GM21723 (cell line): ENCODE data around the gene ADAM10.
"Not testable (repeated sequence)": the region's sequence is repeated elsewhere in the genome, so short reads cannot be mapped to it uniquely, and the experiment has no call there.

ENCODE experiments used
- ATAC-seq: cut with Tn5 transposase; IDR thresholded peaks from one replicate; pipeline ENCODE4 v1.9.1; 2021; ENCODE audit warnings: mild to moderate bottlenecking, moderate library complexity; ENCODE audit not compliant: unreplicated experiment

ADAM10 gene, protein sequence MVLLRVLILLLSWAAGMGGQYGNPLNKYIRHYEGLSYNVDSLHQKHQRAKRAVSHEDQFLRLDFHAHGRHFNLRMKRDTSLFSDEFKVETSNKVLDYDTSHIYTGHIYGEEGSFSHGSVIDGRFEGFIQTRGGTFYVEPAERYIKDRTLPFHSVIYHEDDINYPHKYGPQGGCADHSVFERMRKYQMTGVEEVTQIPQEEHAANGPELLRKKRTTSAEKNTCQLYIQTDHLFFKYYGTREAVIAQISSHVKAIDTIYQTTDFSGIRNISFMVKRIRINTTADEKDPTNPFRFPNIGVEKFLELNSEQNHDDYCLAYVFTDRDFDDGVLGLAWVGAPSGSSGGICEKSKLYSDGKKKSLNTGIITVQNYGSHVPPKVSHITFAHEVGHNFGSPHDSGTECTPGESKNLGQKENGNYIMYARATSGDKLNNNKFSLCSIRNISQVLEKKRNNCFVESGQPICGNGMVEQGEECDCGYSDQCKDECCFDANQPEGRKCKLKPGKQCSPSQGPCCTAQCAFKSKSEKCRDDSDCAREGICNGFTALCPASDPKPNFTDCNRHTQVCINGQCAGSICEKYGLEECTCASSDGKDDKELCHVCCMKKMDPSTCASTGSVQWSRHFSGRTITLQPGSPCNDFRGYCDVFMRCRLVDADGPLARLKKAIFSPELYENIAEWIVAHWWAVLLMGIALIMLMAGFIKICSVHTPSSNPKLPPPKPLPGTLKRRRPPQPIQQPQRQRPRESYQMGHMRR

DNA sequence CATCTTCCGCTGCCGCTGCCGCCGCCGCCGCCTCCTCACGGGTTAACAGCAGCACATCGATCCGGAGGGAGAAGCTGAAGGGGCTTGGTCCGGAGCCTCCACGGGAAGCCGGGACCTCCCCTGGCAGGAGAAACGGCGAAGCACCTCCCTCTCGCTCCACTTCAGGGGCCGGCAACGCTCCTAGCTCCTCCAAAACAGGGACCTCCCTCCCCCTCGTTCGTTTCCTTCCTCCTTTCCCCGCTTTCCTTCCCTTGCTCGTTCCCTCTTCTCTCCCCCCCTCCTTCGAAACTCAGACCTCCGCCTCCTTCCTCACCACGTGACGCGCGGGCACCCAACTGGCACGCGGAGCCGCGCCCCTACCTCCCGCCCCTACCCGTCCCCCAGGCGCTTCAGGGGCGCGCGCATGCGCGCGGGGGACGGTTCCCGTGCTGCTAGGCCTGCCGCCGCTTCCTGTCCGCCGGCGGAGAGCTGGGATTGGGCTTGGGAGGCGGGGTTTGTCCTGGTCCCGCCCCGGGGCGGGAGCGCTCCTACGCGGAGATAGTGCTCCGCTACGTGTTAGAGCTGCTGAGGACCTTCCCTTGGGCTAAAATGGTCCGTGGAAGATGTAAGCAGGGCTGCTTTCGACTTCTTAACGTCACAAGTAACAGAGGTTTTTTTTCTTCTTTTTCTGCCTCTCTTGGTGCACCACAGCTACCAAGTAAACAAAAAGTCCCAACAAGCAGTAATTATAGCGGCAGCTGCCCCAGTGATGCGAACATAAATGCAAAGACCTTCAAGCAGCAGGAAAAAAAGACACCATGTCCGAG lies at the start of gene ADAM10:
Gene ADAM10 (minus strand): TSS at position 176 of the 806 bp plus-strand sequence. CDS start 173 bp downstream, at position 3.
- peak; percentile 82 for ATAC-seq

DNA sequence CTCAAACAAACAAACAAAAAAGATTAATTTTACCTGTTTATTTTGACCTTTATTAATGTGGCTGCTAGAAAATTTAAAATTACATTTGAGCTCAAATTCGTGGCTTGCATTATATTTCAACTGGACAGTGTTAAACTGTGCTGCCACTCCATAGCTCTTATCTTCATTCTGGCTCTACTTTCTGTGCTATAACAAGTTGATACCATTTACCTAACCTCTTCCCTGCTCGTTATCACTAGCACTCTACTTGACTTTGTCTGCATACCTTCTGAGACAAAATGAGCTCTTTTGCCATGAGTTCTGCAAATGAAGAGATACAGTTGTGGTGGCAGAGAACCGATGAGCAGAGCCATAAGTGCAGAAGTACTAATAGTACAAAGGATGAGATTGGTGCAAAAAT lies 48.0 kb upstream of the ADAM10 start:
- ATAC-seq, result no peak

DNA sequence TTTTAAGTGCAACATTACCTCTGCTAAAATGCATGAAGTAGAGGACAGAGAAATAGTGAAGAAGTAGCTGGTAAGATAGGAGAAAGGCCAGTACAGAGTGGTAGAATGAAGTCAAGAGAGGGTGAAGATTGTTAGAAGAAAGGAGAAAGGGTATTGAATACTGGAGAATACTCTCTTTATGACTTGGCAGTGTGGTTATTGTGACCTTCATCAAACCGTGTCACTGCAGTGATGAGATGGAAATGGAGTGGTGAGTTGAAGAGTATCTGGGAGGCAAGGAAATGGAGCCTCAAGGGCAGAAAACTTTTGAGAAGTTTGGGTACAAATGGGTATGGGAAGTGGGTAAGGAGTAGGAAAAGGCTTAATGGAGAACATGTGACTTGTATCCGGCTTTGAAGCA lies 46.3 kb upstream of the ADAM10 start:
- no peak for ATAC-seq

DNA sequence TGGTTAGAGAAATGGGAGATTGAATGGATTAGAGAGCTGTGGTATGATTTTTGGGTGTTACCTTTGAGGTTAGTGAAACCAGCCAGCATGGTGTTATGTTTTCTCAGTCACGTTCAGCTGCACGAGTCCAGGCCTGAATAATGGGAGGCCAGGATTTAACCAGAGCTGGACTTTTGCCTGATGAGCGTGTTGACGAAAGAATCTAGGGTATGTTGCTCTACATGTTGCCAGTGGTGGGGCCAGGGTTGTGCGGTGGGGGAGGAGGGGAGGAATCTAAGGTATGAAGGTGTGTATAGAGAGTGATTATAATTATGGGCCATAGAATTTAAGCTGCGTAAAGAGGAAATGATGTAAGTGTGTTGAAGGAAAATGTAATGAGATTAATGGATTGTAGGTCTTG lies 44.4 kb upstream of the ADAM10 start:
- no peak for ATAC-seq

DNA sequence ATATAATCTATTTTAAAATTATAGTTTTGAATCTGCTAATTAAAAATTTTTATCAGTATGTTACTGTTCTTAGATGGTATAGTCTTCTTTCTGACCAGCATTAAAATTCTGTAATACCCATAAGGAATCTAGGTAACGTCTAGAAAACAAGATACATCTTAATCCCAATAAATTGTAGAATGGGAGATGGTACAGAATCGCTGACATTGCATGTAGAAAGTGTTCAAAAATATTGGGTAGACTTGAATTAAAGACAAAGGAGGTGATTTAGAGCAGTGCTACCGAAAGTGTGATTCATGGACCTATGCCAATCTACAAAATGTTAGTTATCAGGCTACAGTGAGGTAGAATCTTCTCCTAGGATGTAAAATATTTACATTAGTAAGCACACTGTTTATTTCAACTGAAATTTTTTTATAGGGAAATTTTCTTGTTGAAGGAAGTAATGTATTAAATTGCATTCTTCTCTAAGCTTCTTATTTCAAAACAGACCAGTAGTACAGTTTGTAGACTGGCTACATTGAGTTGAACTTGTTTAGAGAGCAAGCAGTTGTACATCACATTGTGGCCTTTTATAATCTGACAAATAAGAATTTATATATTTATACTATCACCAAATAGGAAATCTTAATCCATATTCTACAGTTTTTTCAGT lies 38.7 kb upstream of the ADAM10 start:
- ATAC-seq, result no peak

DNA sequence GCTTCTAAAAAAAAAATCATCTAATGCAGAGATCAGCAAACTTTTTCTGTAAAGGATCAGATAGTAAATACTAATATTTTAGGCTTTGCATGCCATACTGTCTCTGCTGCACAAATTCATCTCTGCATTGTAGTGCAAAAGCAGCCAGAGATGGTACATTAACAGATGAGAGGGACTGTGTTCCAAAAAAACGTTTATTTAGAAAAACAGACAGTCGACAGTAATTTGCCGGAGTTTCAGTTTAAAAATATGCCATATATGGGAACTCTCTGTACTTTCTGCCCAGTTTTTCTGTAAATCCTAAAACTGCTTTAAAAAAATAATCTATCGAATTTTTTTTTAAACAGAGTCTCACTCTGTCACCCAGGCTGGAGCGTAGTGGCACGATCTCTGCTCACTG lies 35.8 kb upstream of the ADAM10 start:
- no peak for ATAC-seq

DNA sequence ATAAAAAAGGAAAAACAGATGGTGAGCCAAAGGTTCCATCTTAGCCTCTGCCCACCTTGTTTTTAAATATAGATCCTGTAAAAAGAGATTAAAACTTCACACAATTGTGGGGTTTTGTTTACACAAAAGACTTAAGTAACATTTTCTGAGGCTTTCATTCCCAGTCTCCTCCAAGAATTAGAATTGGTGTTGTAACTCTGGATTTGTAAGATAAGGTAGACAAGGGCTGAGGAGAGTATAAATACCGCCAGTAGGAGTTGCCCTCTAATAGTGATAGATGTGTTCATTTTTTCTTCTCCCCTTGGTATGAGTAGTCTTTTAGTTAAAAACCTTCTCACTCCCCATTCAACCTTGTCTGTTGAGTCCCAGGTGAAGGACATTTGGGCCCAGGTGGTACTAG lies 30.0 kb upstream of the ADAM10 start:
- ATAC-seq, result no peak

DNA sequence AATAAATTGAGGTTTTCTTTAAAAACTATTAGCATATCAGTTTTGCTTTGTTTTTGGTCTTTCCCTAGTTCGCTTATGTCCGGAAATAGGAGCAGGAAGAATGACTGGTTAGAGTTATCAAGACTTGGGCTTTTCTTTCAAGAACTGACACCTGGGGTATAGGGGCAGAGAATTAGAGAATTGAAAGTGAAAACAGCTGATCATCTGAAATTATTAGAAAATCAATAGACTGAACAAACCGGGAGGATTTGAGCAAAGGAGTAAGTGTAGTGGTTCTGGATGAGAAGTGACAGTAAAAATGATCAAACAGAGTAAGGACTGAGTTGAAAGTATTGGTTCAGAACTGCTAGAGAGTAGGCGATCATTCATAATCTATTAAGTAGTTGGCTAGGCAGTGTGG lies 27.6 kb upstream of the ADAM10 start:
- peak; percentile 64 for ATAC-seq

DNA sequence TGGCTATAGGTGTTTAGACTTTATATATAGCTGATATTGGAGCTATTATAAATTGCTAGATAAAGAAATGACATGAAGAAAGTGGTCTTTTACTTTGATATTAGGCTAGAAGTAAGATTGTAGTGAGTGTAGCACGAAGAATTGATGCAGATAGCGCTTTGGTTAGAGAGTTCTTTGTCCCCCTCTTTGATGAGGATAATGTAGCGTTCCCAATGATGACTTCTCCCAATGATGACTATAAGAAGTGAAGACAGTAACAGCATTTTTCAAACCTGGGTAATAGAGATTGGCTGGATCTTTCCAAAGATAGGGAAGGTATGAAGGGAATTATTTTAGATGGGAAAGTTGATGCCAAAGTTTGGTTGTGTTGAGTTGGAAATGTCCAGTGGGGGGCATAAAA lies 25.9 kb upstream of the ADAM10 start:
- ATAC-seq, result no peak

DNA sequence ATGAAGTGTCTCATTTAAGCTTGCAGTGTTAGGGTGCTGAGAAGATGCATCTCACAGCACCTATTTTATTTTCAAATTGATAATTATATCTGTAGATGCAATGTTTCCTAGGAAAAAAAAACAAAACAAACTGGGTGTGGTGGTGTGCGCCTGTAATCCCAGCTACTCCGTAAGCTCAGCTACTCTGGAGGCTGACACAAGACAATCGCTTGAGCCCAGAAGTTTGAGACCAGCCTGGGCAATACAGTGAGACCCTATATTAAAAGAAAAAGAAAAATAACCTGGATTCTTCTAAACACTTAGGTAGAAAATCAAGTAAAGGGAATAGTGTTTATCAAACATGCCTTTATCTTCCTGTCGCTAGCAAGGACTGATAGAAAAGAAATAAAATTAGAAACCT lies 23.5 kb upstream of the ADAM10 start:
- ATAC-seq, result no peak

DNA sequence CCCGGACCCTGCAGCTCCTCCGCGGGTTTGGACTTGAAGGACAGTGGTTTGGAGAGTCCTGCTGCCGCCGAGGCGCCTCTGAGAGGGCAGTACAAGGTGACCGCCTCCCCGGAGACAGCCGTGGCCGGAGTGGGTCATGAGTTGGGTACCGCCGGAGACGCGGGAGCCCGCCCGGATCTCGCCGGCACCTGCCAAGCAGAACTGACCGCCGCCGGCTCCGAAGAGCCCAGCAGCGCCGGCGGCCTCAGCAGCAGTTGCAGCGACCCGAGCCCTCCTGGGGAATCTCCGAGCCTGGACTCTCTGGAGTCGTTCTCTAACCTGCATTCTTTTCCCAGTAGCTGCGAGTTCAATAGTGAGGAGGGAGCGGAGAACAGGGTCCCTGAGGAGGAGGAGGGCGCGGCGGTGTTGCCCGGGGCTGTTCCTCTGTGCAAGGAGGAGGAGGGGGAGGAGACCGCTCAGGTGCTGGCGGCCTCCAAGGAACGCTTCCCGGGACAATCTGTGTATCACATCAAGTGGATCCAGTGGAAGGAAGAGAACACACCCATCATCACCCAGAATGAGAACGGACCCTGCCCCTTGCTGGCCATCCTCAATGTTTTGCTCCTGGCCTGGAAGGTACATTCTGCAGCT lies 22.2 kb upstream of the ADAM10 start:
- peak; percentile 19 for ATAC-seq

DNA sequence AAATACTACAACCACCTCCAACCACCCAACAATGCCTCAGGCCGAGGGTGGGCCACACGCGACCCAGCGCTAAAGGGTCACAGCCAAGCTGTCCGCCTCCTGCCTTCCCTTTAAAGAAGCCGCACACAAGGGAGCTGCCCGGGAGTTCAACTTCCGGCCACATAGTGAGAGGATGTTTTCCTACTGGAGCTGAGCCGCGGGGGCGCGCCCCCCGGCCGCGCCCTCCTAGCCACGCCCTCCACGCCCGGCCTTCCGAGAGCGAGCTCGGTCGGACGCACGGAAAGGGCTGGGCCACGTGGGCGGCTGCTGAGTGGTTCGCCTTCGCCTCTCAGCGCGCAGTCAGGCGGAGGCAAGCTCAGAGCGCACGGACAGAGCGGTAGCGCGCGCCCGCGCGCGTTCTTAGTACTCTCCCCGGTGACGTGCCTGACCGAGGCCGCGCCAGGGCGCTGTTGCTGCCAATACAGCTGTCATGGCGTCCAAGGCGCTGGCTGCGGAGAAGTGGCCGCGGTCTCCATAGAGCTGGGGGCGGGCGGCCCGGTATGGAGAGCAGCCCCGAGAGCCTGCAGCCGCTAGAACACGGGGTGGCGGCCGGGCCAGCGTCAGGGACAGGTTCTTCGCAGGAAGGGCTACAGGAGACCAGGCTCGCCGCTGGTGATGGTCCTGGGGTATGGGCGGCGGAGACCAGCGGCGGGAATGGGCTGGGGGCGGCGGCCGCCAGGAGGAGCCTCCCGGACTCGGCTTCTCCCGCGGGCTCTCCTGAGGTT lies 21.5 kb upstream of the ADAM10 start, which contains the start of gene MINDY2:
Gene MINDY2 (plus strand): TSS at position 446 of the 764 bp plus-strand sequence. CDS start 94 bp downstream, at position 540.
- peak; percentile 89 for ATAC-seq

DNA sequence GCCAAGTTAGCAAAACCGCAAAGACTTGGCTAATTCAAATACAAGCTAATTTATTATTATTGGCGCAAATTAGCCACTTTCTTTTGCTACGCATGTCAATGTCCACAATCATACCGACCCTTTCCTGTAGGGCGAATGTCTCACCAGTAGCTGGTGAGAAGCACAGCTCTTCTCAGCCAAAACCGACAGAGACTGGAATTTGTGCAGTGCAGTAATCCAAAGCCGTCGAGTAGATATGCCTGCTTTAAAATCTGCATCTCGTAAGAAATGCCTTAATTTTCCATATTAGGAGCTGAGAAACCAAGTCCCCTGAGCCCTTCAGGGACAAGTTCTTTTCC lies 21.0 kb upstream of the ADAM10 start:
- ATAC-seq, result peak; percentile 18

DNA sequence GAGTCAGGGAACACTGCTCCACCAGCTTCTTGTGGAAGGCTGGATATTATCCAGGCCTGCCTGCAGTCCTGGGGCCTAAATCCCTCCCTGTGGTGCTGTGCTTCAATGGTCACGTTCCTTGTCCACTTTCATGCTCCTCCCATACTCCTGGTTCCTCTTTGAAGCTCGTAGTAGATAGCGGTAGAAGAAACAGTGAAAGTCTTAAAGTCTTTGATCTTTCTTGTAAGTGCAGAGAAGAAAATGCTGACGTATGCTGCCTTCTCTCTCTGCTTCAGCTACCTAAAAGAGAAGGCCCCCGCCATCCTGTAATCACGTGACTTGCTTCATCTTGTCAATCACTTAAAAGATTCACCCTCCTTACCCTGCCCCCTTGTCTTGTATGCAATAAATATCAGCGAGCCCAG lies 19.1 kb upstream of the ADAM10 start:
- ATAC-seq, result not testable (repeated sequence)

DNA sequence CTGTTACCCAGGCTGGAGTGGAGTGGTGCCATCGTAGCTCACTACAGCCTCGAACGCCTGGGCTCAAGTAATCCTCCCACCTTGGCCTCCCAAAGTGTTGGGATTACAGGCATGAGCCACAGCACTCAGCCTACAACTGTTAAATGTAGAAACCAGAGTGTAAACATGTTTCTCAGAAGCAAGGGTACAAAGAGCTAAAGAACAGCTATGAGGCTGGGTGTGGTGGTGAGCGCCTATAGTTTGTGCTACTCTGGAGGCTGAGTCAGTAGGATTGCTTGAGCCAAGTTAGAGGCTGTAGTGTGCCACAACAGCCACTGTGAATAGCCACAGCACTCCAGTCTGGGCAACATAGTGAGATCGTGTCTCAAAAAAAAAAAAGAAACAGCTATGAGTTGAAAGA lies 16.8 kb upstream of the ADAM10 start:
- no peak for ATAC-seq

DNA sequence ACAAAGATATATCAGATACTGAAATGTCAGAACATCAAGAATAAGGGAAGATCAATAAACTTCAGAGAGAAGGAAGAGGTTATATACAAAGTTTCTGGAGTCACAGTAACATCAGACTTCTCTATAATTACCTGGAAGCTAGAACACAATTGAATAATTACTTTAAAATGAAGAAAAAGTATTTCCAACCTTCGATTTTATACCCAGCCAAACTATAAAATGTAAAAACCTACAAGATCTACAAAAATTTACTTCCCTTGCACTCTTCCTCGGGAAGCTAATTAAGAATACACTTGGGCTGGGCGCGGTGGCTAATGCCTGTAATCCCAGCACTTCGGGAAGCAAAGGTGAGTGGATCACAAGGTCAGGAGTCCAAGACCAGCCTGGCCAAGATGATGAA lies 15.0 kb upstream of the ADAM10 start:
- no peak for ATAC-seq

DNA sequence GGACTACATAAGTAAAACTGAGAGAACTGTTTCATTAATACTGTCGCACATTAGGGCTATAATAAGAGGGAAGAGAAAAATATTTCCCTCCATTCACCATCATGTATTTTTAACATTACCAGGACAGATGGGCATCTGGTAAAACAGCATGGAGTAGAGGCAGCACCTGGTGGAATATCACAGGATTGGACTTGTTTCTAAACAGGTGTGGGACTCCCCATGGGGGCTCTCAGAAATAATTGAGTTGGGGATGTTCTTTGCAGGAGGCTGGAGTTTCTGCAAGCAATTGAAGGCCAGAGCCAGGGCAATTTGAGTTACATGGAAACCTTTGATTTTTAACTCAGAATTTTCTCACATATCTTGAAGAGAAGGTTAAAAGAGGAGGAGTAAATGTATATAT lies 13.2 kb upstream of the ADAM10 start:
- no peak for ATAC-seq

DNA sequence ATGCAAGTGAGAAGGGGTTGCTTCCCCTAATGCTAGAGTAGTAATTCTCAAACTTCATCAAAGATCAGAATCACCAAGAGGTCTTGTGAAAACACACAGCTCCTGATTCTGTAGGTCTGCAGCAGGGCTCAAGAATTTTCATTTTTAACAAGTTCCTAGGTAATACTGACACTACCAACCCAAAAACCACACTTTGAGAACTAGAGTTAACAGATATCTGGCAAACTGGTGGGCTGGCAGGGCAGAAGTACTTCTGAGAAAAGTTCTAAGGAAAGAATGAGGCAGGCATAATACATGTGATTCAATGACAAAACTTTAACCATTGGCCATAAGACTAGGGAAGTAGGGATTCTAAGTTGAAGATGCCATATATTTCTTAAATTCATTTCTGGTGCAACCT lies 12.8 kb upstream of the ADAM10 start:
- ATAC-seq, result no peak

DNA sequence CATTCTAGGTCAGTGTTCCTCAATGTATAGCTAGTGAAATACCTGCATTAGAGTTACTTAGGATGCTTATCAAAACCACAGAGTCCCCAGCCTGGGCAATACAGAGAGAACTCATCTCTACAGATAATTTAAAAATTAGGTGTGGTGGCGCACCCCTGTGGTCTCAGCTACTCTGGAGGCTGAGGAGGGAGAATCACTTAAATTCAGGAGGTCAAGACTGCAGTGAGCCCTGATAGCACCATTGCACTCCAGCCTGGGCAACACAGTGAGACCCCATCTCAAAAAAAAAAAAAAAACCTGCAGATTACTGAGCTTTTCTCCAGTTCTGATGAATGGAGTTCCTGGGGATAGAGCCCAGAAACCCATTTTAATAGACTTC lies 11.5 kb upstream of the ADAM10 start:
- no peak for ATAC-seq
